Measurements from ENCODE around the gene LRP2. TPM values are rescaled to one million over a fixed set of nuclear protein-coding genes. Genes with fewer than 3 reads are reported as not detected.
A peak's percentile ranks its signal among the peaks of the same experiment; 100 is the strongest.

LRP2 gene
- total RNA-seq, 4 donors from 2014 or later, result 0.08 to 0.96 (median 0.20) TPM

- no peaks in the 10 kb centered on the region for H3K9me3 ChIP-seq
- no peak for DNase-seq (ENCODE audit: low spot score in 2 of 2)
- TF ChIP-seq POLR2A (IDR thresholded peaks at IDR 0.05) (no peak), CTCF (IDR thresholded peaks at IDR 0.05) (no peak), POLR2AphosphoS5 (IDR thresholded peaks at IDR 0.05) (no peak), EP300 (IDR thresholded peaks at IDR 0.05) (no peak)
- no peak overlapping the region for H3K4me3 ChIP-seq
- no peak overlapping the region for H3K27ac ChIP-seq
- peaks cover 42% of the 10 kb centered on the region for H3K4me1 ChIP-seq
- peaks cover 37% of the 10 kb centered on the region for H3K27me3 ChIP-seq
- H3K36me3 ChIP-seq, result no peaks in the 10 kb centered on the region
Observed at GRCh38 chr2:169366066-169366465, 3.7 kb upstream of the LRP2 start.

GRCh38 chr2:169365029-169365480 lies 2.7 kb upstream of the LRP2 start:
- no peaks in the 10 kb centered on the region for H3K36me3 ChIP-seq
- DNase-seq (ENCODE audit: low spot score in 2 of 2), result no peak
- 9% methylated on average over 4 of the region's 4 CpGs for WGBS
- no peaks in the 10 kb centered on the region for H3K9me3 ChIP-seq
- TF ChIP-seq POLR2A (IDR thresholded peaks at IDR 0.05), result no peak
- H3K4me1 ChIP-seq, result peaks cover 46% of the 10 kb centered on the region
- no peak overlapping the region for H3K27ac ChIP-seq
- H3K27me3 ChIP-seq, result peaks cover 40% of the 10 kb centered on the region
- peak overlapping the region; percentile 63 for H3K4me3 ChIP-seq

- no peaks in the 10 kb centered on the region for H3K9me3 ChIP-seq
- TF ChIP-seq EP300 (IDR thresholded peaks at IDR 0.05) (no peak), POLR2A (IDR thresholded peaks at IDR 0.05) (no peak), CTCF (IDR thresholded peaks at IDR 0.05) (no peak), POLR2AphosphoS5 (IDR thresholded peaks at IDR 0.05) (no peak)
- no peaks in the 10 kb centered on the region for H3K36me3 ChIP-seq
- under 1% methylated on average over 19 of the region's 26 CpGs for WGBS
- DNase-seq (ENCODE audit: low spot score in 2 of 2), result no peak
- peaks cover 44% of the 10 kb centered on the region for H3K27me3 ChIP-seq
- H3K4me3 ChIP-seq, result peak overlapping the region; percentile 63
- no peak overlapping the region for H3K27ac ChIP-seq
- peaks cover 46% of the 10 kb centered on the region for H3K4me1 ChIP-seq
Observed at GRCh38 chr2:169363560-169364150, 1.3 kb upstream of the LRP2 start.

GRCh38 chr2:169362894-169363559 lies 693 bp upstream of the LRP2 start:
- H3K36me3 ChIP-seq, result no peaks in the 10 kb centered on the region
- DNase-seq (ENCODE audit: low spot score in 2 of 2), result no peak
- no peak overlapping the region for H3K27ac ChIP-seq
- TF ChIP-seq CTCF (IDR thresholded peaks at IDR 0.05) (no peak), POLR2AphosphoS5 (IDR thresholded peaks at IDR 0.05) (no peak), EP300 (IDR thresholded peaks at IDR 0.05) (no peak), POLR2A (IDR thresholded peaks at IDR 0.05) (no peak)
- H3K27me3 ChIP-seq, result peaks cover 51% of the 10 kb centered on the region
- 2% methylated on average over 24 of the region's 24 CpGs for WGBS
- H3K4me3 ChIP-seq, result peak overlapping the region; percentile 63
- peaks cover 46% of the 10 kb centered on the region for H3K4me1 ChIP-seq
- H3K9me3 ChIP-seq, result no peaks in the 10 kb centered on the region

- Histone ChIP-seq H3K27ac (no peak overlapping the region), H3K36me3 (no peaks in the 10 kb centered on the region), H3K9me3 (no peaks in the 10 kb centered on the region), H3K4me3 (peak overlapping the region; percentile 63), H3K4me1 (peaks cover 46% of the 10 kb centered on the region), H3K27me3 (peaks cover 57% of the 10 kb centered on the region)
- no peak for TF ChIP-seq POLR2AphosphoS5 (IDR thresholded peaks at IDR 0.05)
- TF ChIP-seq POLR2A (IDR thresholded peaks at IDR 0.05), result no peak
- no peak for TF ChIP-seq CTCF (IDR thresholded peaks at IDR 0.05)
- TF ChIP-seq EP300 (IDR thresholded peaks at IDR 0.05), result no peak
- WGBS, result 0% methylated on average over 4 of the region's 32 CpGs
- no peak for DNase-seq (ENCODE audit: low spot score in 2 of 2)
Observed at GRCh38 chr2:169361706-169362117, 622 bp downstream of the LRP2 start.

All from suprapubic skin (tissue), 4 donors.